Neural progenitor cell (in vitro differentiated cells): ENCODE results near the gene KMT2E. TPM values are rescaled to one million over a fixed set of nuclear protein-coding genes. Genes with fewer than 3 reads are reported as not detected.

Experiments
- DNase-seq: peaks from one replicate; pipeline ENCODE4 v3.0.0-alpha.2; 2016; ENCODE audit warnings: low spot score
- H2AFZ ChIP-seq: fragments of 200-600 bp; sonication (generic); replicated peaks from 2 replicates; pipeline ENCODE4 v1.6.1; 2016; ENCODE audit warnings: antibody characterized with exemption
- H3F3A ChIP-seq: fragments of 200-600 bp; sonication (generic); 2 replicates; pipeline ENCODE4 v1.6.1; 2016; ENCODE audit warnings: antibody characterized with exemption, low read depth
- H3K27ac ChIP-seq: fragments of 200-600 bp; sonication (generic); 2 replicates; pipeline ENCODE4 v1.5.1; 2016; ENCODE audit warnings: mild to moderate bottlenecking
- H3K27me3 ChIP-seq: fragments of 200-600 bp; sonication (generic); 2 replicates; pipeline ENCODE4 v1.6.1; 2016; ENCODE audit warnings: mild to moderate bottlenecking, moderate library complexity
- H3K36me3 ChIP-seq: fragments of 200-600 bp; sonication (generic); 2 replicates; pipeline ENCODE4 v1.5.1; 2016
- H3K4me1 ChIP-seq: fragments of 200-600 bp; sonication (generic); 2 replicates; pipeline ENCODE4 v1.6.1; 2016; ENCODE audit warnings: mixed run types
- H3K4me2 ChIP-seq: fragments of 200-600 bp; sonication (generic); 2 replicates; pipeline ENCODE4 v1.6.1; 2016
- H3K4me3 ChIP-seq: fragments of 200-600 bp; sonication (generic); 2 replicates; pipeline ENCODE4 v1.5.1; 2016
- H3K79me2 ChIP-seq: fragments of 200-600 bp; sonication (generic); 2 replicates; pipeline ENCODE4 v1.6.1; 2016; ENCODE audit warnings: low read depth
- H3K9ac ChIP-seq: fragments of 200-600 bp; sonication (generic); 2 replicates; pipeline ENCODE4 v1.6.1; 2016
- H3K9me3 ChIP-seq: fragments of 200-600 bp; sonication (generic); 2 replicates; pipeline ENCODE4 v1.5.1; 2016; ENCODE audit warnings: low read depth
- H4K20me1 ChIP-seq: fragments of 200-600 bp; sonication (generic); 2 replicates; pipeline ENCODE4 v1.6.1; 2016; ENCODE audit warnings: low read depth
- H3K27ac Mint-ChIP-seq: 3 replicates; pipeline ENCODE4 v1.8.0; 2021; ENCODE audit warnings: mixed read lengths
- H3K27me3 Mint-ChIP-seq: 2 replicates; pipeline ENCODE4 v1.8.0; 2022; ENCODE audit warnings: low read depth, mild to moderate bottlenecking, inconsistent platforms, moderate library complexity, mixed read lengths; ENCODE audit not compliant: insufficient read depth
- H3K36me3 Mint-ChIP-seq: 3 replicates; pipeline ENCODE4 v1.8.0; 2021; ENCODE audit warnings: mixed read lengths
- H3K4me1 Mint-ChIP-seq: 3 replicates; pipeline ENCODE4 v1.8.0; 2021; ENCODE audit warnings: mixed read lengths
- H3K4me3 Mint-ChIP-seq: 3 replicates; pipeline ENCODE4 v1.8.0; 2021; ENCODE audit warnings: mild to moderate bottlenecking, moderate library complexity, mixed read lengths
- H3K9me3 Mint-ChIP-seq: 3 replicates; pipeline ENCODE4 v1.8.0; 2020; ENCODE audit warnings: mixed read lengths
- EZH2 ChIP-seq: fragments of 200-600 bp; sonication (generic); IDR thresholded peaks from 2 replicates; pipeline ENCODE4 v1.6.1; 2017; ENCODE audit warnings: antibody characterized with exemption, mild to moderate bottlenecking, moderate library complexity
- EZH2phosphoT487 ChIP-seq: fragments of 200-600 bp; sonication (generic); IDR thresholded peaks from 2 replicates; pipeline ENCODE4 v1.6.1; 2017; ENCODE audit warnings: antibody characterized with exemption
- total RNA-seq: library from RNA; depleted of rRNA; stranded (reverse); fragments of >200 nt; gene quantifications from 2 replicates; pipeline ENCODE4 v1.2.3, GENCODE V29; 2015; ENCODE audit warnings: low replicate concordance
- TF ChIP-seq, protein P1 (sequence below): fragments of 200-600 bp; sonication (generic); IDR thresholded peaks from 2 replicates; pipeline ENCODE4 v1.5.1; 2017; ENCODE audit warnings: antibody characterized with exemption, mild to moderate bottlenecking

Gene KMT2E
- total RNA-seq, 1 donor from 2014 or later: 124 TPM

GRCh38 chr7:105157278-105157677, 143.3 kb downstream of the KMT2E start:
- Mint-ChIP-seq H3K27ac (no peak overlapping the region), H3K36me3 (peaks cover 16% of the 10 kb centered on the region), H3K27me3 (peaks cover 2% of the 10 kb centered on the region), H3K4me1 (peaks cover 4% of the 10 kb centered on the region), H3K9me3 (no peaks in the 10 kb centered on the region), H3K4me3 (no peak overlapping the region)
- no peak for DNase-seq
- Histone ChIP-seq H3K4me3 (no peak overlapping the region), H3K27me3 (no peaks in the 10 kb centered on the region), H3K9ac (no peak overlapping the region), H3K79me2 (no peaks in the 10 kb centered on the region), H3K4me1 (no peaks in the 10 kb centered on the region), H3K9me3 (no peaks in the 10 kb centered on the region), H3K4me2 (no peak overlapping the region), H3K36me3 (no peaks in the 10 kb centered on the region), H3K27ac (no peak overlapping the region), H4K20me1 (no peaks in the 10 kb centered on the region), H2AFZ (no peak overlapping the region), H3F3A (peaks cover 3% of the 10 kb centered on the region)
- TF ChIP-seq, protein P1, sequence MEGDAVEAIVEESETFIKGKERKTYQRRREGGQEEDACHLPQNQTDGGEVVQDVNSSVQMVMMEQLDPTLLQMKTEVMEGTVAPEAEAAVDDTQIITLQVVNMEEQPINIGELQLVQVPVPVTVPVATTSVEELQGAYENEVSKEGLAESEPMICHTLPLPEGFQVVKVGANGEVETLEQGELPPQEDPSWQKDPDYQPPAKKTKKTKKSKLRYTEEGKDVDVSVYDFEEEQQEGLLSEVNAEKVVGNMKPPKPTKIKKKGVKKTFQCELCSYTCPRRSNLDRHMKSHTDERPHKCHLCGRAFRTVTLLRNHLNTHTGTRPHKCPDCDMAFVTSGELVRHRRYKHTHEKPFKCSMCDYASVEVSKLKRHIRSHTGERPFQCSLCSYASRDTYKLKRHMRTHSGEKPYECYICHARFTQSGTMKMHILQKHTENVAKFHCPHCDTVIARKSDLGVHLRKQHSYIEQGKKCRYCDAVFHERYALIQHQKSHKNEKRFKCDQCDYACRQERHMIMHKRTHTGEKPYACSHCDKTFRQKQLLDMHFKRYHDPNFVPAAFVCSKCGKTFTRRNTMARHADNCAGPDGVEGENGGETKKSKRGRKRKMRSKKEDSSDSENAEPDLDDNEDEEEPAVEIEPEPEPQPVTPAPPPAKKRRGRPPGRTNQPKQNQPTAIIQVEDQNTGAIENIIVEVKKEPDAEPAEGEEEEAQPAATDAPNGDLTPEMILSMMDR: no peak
- no peak for TF ChIP-seq EZH2

DNA sequence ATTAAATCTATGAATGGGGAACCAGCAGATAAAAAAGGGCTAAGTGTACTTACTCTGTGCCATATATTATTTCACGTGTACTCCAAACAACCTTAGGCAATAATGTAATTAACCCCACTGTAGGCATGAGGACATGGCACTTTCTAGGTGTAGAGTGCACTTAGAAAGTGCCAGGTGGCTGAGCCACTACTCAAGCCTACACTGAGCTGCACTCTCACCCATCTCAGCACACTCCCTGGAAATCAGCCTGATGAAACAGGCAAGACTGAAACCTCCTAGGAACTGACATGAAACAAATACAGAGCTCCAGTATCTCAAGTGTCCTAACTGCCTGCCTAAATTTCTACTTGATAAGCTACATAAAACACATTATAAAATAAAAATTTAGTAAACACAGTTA, 147.4 kb downstream of the KMT2E start:
- Histone ChIP-seq H3K27ac (no peak overlapping the region), H3K79me2 (no peaks in the 10 kb centered on the region), H3F3A (peaks cover 3% of the 10 kb centered on the region), H2AFZ (no peak overlapping the region), H3K4me3 (no peak overlapping the region), H3K9me3 (no peaks in the 10 kb centered on the region), H3K36me3 (no peaks in the 10 kb centered on the region), H4K20me1 (no peaks in the 10 kb centered on the region), H3K27me3 (no peaks in the 10 kb centered on the region), H3K4me2 (no peak overlapping the region), H3K9ac (no peak overlapping the region), H3K4me1 (no peaks in the 10 kb centered on the region)
- Mint-ChIP-seq H3K4me1 (no peaks in the 10 kb centered on the region), H3K27ac (no peak overlapping the region), H3K9me3 (no peaks in the 10 kb centered on the region), H3K27me3 (peaks cover 6% of the 10 kb centered on the region), H3K4me3 (no peak overlapping the region), H3K36me3 (peaks cover 26% of the 10 kb centered on the region)
- no peak for DNase-seq
- TF ChIP-seq, protein P1: no peak
- TF ChIP-seq EZH2: no peak
- TF ChIP-seq EZH2phosphoT487: no peak
